Germinal center (tissue), 1 donor: ENCODE results near the gene EIF2B2.
"Not testable (repeated sequence)": the region's sequence is repeated elsewhere in the genome, so short reads cannot be mapped to it uniquely, and the experiment has no call there.

ENCODE experiments used
- DNase-seq: peaks from one replicate; pipeline ENCODE4 v3.0.0; 2012; ENCODE audit warnings: mixed read lengths, low spot score

EIF2B2 gene

GRCh38 chr14:74974364-74975058, 28.2 kb upstream of the EIF2B2 start:
- no peak for DNase-seq

- no peak for DNase-seq
Measured at GRCh38 chr14:74975059-74975810, 27.5 kb upstream of the EIF2B2 start.

GRCh38 chr14:74976264-74977113, 26.2 kb upstream of the EIF2B2 start:
- DNase-seq = no peak

GRCh38 chr14:74977164-74977900, 25.4 kb upstream of the EIF2B2 start:
- DNase-seq = no peak

GRCh38 chr14:74977901-74978385, 24.8 kb upstream of the EIF2B2 start:
- DNase-seq = no peak

DNA sequence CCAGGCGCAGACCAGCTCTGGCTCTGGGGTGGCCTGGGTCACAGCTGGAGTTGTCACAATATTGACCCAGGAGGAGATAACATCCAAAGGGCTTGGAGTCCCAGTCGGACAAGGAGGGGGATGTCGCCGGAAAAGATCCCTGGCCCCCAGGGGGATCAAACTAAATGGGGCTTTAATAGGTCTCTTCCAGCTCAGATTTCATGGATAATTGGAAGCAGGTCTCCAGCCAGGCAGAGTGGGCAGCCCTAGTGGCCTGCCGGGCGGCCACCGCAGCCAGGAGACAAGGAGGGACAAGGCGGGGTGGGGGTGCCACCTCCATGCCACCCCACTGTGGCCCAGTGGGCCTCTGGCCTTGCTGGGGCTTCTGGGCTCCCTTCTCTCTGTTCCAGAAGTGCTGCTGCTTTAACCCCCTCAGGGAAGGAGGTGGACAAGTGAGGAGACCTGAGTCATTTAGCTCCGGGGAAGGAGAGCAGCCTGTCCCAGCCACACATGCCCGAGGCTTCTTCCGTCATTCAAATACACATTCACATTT, 24.2 kb upstream of the EIF2B2 start:
- no peak for DNase-seq

- DNase-seq = no peak
Measured at GRCh38 chr14:74979029-74979428, 23.7 kb upstream of the EIF2B2 start.

DNA sequence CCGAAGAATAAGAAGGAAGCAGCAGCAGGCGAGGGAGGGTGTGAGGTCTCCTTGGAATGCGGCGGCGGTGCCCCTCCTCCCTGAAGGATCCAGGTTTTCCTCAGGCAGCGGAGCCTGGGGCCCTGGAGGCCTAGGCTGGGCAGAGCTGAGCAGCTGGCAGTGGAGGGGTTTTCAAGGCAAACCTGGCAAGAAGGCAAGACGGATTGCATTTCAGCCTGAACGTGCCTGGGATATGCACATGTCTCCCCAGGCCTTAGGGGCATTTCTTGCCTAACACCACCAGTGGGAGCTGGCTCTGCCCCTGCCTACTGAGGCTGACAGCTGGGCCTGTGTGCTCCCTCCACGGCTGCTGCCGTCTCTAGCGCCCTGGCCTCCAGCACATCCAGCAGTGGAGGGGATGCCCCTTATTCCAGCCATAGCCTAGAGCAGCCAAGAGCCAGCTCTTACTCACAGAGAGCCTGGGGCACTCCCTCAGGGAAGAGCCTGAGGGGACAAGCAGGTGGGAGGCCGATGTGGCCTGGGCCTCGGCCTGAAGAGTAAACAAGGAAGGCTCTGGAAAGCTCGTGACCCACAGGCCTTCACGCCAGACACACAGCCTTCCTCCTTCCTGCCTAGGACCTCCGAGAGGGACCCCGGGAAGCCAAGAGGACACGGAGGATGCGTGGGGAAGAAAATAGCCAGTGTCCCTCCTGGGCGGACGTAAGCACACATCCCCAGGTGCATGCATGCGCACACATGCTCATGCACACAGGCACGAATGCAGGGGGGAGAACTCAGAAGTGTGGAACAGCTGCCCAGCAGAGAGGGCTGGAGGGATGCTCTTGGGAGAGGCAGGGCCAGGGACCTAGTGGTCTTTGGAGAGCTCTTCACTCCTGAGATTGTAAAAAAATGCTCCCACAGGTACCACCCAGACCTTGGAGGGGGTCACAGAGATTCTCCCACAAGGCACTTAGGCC, 23.0 kb upstream of the EIF2B2 start:
- DNase-seq = no peak

DNA sequence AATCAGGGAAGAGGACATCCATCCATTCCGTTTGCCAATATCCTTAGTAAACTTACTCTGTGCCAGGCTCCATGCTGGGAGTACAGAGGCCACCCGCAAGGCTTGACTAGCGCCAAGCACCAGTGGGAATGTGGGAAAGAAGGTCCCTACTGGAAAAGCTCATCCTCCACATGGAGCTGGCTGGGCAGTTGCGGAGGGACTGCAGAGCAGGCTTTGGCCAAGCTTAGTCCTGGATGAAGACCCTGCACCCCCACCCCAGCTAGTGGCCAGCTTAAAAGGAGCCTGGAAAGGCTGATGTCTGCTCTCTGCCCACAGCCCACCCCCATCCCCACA, 22.4 kb upstream of the EIF2B2 start:
- no peak for DNase-seq

DNA sequence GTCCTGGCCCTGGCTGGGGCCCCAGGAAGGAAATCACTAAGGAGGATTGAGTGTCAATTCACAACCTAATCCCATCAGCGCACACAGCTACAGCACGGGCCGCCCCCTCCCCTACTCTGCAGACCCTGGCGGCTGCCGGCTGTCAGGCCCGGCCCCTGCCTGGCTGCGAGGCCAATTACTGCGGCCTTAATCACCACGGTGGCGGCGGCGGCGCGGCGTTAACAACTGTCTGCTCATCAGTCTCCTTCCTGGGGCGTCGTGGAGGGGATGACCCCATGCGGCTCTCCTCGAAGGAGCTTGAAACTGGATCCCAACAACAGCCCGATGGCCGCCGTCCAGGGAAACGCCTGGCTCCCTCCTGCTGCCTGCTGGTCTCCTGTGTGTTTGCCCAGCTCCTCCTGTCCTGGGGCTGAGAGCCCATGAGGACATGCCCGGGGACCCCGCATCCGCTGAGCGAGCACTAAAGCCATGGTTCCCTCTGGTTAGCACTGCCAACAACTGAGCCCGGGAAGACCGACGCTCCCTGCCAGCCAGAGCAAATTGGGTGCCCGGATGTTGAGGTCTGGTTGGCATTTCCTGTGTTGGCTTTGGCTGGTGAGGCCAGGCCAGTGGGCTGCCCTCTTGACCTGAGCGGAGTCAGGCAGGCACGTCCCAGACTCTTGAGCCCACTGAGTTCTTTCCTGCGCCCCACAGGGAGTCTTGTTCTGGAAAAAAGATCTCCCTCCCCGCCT, 21.8 kb upstream of the EIF2B2 start:
- DNase-seq = no peak

DNA sequence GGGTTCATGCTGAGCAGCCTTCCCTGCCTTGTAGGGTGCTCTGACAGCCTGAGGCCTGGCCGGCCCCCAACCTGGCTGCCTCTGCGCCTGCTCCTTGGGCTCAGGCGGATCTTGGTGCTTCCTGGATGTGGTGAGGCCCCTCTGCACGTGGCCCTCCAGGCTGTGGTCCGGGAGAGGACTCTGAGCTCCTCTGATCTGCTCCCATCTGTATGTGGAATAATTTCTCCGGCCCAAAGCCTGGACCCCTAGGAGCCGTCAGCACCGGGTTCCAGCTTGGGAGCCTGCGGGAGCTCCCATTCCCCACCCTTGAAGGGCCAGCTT, 21.3 kb upstream of the EIF2B2 start:
- no peak for DNase-seq

DNA sequence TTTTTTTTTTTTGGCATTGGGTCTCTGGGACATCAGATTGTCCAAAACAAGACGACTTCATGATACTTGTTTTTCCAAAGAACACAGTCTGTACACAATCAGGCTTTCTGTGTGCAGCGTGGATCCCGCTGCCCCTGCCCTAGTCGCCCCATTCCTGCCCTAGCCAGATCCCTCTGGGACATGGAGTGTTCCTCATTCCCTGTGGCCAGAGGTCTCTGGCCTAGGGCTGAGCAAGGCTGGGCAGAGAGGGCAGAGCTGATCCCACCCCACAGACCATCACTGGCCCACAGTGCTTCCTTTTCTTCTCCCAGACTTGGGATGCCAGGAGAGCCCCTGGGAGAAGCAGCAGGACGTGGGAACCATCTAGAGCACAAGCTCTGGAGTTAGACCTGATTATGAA, 20.9 kb upstream of the EIF2B2 start:
- DNase-seq = no peak

DNA sequence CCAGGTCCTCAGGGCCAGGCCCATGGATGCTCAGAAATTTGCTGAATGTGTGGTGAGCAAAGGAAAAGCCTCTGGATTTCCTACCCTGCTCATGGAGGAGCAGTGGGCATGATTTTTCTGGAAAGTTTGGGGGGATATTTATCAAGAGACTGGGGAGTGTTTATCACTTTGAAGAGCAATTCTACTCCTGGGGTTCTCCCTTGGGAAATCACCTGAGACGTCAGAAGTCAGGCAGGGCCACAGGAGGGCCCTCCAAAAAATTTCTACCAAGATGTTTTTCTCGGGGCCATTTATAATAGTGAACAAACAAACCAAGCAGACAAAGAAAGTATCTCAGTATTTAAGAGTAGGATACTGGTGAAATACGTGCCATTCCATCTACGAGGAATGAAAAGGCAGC, 20.1 kb upstream of the EIF2B2 start:
- DNase-seq = no peak

- DNase-seq = no peak
Measured at GRCh38 chr14:74983343-74983742, 19.4 kb upstream of the EIF2B2 start.

- no peak for DNase-seq
Measured at GRCh38 chr14:74984236-74985027, 18.3 kb upstream of the EIF2B2 start.

- no peak for DNase-seq
Measured at GRCh38 chr14:74985028-74985310, 17.8 kb upstream of the EIF2B2 start.

- DNase-seq = no peak
Measured at GRCh38 chr14:74985806-74986205, 16.9 kb upstream of the EIF2B2 start.

DNA sequence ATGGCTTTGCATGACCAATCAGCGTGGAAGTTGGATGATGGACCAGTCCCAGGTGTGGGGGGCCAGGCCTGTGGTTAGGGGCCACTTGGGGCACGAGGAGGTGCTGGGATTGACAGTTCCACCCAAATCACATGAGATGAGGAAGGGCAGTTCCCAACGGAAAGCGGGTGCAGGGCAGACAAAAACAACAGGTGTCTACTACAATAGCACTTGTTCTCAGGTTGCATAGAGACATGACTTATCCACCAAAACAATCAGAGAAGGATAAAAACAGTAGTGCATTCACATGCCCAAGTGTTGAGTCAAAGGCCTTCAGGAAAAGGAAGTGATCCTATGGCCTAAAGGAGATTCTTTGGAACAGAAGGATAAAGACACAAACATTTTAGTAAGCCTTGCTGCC, 14.6 kb upstream of the EIF2B2 start:
- no peak for DNase-seq

DNA sequence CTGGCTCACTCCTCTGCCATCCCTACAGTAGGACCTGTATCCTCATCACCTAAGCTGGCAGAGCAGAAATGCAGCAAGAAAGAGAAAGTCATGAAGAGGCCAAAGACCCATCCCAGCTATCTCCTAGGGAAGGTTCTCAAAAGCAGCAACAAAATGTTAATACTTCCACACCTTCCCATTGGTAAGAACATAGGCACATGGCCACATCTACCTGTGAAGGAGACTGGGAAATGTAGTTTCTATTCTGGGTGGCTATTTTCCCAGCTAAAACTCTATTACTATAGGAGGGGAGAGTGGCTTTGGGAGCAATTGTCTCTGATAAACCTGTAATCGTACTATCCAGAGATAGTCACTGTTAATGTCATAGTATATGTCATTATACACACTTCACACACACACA, 13.7 kb upstream of the EIF2B2 start:
- DNase-seq = no peak

DNA sequence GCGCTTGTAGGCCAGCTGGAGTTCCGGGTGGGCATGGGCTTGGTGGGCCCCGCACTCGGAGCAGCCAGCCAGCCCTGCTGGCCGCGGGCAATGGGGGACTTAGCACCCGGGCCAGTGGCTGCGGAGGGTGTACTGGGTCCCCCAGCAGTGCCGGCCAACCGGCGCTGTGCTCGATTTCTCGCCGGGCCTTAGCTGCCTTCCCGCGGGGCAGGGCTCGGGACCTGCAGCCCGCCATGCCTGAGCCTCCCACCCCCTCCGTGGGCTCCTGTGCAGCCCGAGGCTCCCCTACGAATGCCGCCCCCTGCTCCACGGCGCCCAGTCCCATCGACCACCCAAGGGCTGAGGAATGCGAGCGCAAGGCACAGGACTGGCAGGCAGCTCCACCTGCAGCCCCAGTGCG, 8.5 kb upstream of the EIF2B2 start:
- DNase-seq = not testable (repeated sequence)
